ENCODE data around the gene SPATA4.
A peak's percentile ranks its signal among the peaks of the same experiment; 100 is the strongest.

DNA sequence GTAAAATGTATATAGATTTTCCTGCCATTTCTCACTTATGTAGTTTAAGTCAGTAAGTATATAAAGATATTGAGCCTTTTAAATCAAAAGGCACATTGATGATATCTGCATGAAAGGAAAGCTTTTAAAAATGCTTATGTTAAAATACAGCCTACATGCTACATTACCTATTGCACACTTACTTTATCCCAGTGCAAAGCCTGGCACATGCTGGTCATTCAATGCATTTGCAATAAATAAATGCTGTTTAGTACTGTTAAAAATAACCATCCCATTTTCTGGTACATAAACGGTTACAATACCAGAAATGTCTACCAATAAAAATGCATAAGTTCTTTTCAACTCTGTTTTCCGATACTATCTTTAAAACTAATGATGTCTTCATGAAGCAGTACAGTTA lies 22.1 kb upstream of the SPATA4 start:
- TF ChIP-seq TCF7L2 (IDR thresholded peaks at IDR 0.05; ENCODE audit: borderline replicate concordance, extremely low read depth, insufficient read depth, insufficient read length) (no peak), CEBPB (IDR thresholded peaks at IDR 0.05; ENCODE audit: low read depth) (no peak), POLR2A (IDR thresholded peaks at IDR 0.05; ENCODE audit: borderline replicate concordance, extremely low read depth, insufficient read depth, insufficient read length) (no peak), JUND (IDR thresholded peaks at IDR 0.05) (no peak), POLR2AphosphoS5 (IDR thresholded peaks at IDR 0.05; ENCODE audit: low read depth, low read length) (no peak), EZH2phosphoT487 (IDR thresholded peaks at IDR 0.05; ENCODE audit: borderline replicate concordance) (no peak), EGR1 (IDR thresholded peaks at IDR 0.05; ENCODE audit: low read depth) (no peak), ZNF274 (IDR thresholded peaks at IDR 0.05; ENCODE audit: low read depth, low read length) (no peak), RAD21 (IDR thresholded peaks at IDR 0.05; ENCODE audit: low read depth) (peak; percentile 18; the same call in 1 of the 2 replicates)
- TF ChIP-seq, protein P1, sequence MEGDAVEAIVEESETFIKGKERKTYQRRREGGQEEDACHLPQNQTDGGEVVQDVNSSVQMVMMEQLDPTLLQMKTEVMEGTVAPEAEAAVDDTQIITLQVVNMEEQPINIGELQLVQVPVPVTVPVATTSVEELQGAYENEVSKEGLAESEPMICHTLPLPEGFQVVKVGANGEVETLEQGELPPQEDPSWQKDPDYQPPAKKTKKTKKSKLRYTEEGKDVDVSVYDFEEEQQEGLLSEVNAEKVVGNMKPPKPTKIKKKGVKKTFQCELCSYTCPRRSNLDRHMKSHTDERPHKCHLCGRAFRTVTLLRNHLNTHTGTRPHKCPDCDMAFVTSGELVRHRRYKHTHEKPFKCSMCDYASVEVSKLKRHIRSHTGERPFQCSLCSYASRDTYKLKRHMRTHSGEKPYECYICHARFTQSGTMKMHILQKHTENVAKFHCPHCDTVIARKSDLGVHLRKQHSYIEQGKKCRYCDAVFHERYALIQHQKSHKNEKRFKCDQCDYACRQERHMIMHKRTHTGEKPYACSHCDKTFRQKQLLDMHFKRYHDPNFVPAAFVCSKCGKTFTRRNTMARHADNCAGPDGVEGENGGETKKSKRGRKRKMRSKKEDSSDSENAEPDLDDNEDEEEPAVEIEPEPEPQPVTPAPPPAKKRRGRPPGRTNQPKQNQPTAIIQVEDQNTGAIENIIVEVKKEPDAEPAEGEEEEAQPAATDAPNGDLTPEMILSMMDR (IDR thresholded peaks at IDR 0.05 in 2 of 3, conservative IDR thresholded peaks at IDR 0.05 in 1 of 3; ENCODE audit: borderline replicate concordance in 1 of 3, insufficient read depth in 1 of 3, low read depth in 2 of 3, low read length in 2 of 3): no peak
- TF ChIP-seq, protein P2, sequence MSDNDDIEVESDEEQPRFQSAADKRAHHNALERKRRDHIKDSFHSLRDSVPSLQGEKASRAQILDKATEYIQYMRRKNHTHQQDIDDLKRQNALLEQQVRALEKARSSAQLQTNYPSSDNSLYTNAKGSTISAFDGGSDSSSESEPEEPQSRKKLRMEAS (IDR thresholded peaks at IDR 0.05): no peak

All from HCT116 (cell line).